NCI-H187 treated with DMSO at 0.1 percent for 48 hours (cell line): ENCODE measurements around the gene SHISA3.
"Not testable (repeated sequence)": the region's sequence is repeated elsewhere in the genome, so short reads cannot be mapped to it uniquely, and the experiment has no call there.

Source experiments
- DNase-seq: peaks from one replicate; lab custom pipeline; 2025; lab: John Stamatoyannopoulos, UW

SHISA3 gene

DNA sequence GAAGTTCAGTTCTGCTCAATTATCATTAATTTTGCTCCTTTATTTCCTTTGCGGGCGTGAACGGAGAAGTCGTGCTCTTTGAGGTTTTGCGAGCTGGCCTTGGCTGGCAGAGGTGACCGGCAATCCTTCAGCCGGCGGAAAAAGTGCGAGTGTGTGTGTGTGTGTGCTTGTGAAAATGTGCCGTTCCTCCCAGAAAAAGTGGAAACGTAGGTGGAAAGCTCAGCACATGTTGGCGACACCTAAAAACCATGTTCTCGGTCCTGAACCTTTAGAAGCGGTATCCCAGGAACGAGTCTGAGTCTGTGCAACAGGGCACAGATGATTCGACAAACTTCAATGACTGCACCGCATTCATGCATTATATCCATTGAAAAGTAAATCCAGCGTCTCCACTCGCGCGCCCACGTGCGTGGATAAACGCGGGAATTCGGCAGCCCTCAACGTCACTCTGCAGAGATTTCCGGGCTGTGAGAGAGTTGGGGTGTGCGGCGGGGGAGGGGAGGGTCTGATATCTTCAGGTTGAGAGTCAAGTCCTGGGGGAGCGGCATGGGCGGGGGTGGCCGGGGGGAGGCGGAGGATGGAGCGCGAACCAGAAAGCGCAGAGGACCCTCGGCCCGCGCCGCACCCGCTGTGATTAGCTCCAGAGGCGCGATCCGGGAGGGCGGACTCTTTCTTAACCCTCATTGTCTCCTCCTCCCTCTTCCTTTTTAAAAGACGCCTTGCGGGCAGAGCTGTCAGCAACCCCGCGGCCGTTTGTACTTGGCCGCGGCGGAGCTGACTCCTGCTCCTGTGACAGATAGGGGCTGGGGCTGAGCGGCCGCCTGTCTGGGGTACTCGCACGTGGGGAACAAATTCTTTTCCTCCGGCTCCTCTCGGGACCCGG, at the start of gene SHISA3:
TSS of gene SHISA3 (plus strand) at position 737 of the 883 bp plus-strand sequence. CDS start 569 bp downstream, outside the sequence.
- DNase-seq, result no peak

DNA sequence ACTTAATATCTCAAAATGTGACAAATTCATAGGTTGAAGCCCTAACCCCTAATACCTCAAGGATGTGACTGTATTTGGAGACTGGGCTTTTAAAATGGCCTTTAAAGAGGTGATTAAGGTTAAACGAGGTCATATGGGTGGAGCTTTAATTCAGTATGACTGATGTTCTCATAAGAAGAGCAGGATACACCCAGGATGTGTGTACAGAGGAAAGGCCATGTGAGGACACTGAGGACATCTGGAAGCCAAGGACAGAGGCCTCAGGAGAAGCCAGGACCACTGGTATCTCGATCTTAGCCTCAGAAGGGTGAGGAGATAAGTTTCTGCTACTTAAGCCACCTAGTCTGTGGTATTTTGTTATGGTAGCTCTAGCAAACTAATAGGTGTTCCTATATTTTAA, 49.0 kb upstream of the SHISA3 start:
- no peak for DNase-seq

DNA sequence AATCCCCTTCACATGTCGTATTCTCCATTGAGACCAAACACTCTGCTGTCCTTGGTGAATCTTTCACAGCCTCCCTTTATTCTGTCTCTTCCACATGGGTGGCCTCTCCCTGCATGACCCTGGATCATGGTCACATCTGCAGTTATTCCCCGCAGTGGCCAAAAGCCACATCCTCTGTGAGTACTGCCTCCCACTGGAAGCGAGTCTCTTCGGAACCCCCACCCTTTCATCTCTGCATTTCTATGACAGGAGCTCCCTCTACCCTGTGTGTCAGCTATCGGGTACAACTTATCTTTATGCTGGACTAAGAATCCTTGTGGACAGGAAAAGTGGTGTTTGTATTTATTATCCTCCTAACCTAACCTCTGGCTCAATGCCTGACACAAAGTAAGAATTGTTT, 48.6 kb upstream of the SHISA3 start:
- no peak for DNase-seq

DNA sequence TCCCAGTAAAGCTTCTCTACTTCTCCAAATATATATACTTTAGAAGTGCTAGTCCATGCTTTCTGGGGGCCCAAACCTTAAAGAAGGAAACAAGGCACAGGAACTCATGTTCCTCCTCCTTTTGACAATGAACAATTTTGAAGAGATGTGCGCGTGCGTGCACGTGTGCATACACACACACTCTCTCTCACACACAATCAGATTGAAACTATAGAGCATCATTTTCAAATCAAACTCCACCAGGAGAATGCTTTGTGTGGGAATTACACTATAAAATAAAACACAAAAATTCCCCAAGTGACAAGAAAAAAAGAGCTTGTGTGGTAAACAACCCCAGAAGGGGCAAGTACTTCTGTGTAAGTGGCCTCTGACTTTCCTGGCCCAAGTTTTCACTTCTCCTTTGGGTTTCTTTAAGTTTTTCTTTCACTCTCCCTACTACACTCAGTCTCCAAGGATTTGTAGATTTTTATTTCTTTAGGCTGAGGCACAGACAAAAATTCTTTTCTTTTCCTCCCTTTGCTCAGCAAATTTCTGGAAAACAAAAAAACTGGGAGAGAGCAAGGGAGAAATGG, 46.6 kb upstream of the SHISA3 start:
- DNase-seq, result no peak

DNA sequence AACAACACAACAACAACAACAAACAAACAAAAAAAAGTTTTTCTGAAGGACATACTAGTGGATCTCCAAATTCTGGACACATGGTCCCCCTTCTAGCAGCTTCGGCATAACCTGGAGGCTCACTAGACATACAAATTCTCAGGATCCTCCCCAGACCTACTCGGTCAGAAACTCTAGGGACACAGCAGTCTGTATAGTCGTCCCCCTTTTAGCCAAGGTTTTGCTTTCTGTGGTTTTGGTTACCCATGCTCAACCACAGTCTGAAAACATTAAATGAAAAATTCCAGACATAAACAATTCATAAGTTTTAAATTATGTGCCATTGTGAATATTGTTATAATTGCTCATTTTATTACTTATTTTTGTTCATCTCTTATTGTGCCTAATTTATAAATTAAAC, 45.2 kb upstream of the SHISA3 start:
- no peak for DNase-seq

DNA sequence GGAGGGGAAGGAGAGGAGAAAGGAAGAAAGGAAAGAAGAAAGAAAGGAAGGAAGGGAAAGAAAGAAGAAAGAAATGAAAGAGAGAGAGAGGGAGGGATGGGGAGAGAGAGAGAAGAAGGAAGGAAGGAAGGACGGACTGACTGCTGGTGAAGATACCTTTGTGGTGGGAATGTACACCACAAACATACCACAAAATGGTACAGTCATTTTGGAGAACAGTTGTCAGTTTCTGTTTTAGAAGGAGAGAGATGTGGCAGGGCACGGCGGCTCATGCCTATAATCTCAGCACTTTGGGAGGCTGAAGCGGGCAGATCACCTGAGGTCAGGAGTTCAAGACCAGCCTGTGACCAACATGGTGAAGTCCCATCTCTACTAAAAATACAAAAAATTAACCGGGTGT, 40.0 kb upstream of the SHISA3 start:
- DNase-seq, result no peak

DNA sequence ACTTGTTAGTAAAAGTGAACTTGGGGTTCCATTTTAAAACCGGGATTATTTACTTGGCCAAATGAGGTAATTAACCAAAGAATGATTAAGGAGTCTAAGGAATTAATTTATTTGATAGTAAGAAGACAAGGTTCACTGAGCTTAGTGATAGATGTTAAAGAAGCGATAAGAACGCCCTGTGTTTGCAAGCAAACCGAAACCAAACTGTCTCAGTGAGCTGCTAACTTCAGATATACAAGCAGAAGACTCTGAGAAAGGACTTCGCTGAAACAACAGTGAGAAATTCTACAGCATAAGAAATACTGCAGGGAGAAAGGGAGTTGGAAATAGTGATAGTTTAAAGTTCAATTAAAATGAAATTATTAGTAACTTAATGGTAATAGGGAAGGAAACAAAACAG, 37.6 kb upstream of the SHISA3 start:
- no peak for DNase-seq

DNA sequence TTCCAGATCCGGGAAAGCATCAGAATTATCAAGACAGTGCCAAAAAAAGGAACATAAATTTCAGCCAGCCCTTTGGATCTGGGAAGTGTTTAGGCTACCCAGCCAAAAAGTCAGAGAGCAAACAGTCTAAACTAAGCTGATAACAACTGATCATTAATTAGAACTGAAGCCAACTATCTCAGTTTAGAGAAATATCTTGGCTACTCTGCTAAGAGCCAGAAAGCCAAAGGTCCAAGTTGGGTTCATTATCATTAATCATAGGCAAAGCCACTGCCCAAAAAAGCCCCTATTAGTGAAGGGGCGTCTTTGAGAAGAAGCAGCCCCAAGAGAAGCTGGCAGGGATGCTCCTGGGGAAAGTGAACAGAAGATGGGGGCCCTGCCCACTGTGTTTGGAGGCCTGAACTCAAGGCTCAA, 37.0 kb upstream of the SHISA3 start:
- DNase-seq, result no peak

DNA sequence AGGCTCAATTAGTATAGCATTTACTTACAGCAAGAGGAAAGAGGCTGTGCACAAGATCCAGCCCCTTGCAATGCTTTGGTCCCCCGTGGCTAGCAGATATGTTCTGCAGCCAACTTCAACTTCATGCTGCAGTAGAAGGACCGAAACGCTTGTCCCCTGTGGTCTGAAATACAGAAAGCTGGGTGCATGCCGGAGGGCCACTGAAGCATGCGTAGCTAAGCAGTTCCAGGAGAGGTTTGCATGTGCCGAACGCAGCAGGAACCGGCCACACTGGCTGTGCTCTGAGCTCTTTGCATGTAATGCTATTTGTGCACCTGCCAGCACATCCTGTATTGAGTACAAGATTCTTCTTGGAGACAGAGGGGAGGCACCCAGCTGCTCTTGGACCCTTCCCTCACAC, 35.8 kb upstream of the SHISA3 start:
- DNase-seq, result no peak

DNA sequence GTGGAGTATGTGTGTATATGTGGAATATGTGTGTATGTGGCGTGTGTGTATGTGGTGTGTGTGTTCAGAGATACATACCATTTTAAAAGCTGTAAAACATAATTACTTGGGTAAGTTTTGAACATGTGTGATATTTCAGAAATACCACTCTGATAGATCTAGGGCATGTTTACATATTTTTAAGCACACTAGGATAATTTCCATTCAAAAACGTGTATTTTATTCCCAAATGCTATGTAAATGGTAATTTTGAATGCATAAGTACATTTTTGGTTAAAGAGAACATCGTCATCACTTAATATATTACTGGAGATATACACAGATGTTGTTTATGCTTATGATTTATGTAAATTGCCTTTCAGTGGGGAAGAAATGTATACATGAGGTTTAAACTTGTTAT, 34.7 kb upstream of the SHISA3 start:
- DNase-seq, result no peak

DNA sequence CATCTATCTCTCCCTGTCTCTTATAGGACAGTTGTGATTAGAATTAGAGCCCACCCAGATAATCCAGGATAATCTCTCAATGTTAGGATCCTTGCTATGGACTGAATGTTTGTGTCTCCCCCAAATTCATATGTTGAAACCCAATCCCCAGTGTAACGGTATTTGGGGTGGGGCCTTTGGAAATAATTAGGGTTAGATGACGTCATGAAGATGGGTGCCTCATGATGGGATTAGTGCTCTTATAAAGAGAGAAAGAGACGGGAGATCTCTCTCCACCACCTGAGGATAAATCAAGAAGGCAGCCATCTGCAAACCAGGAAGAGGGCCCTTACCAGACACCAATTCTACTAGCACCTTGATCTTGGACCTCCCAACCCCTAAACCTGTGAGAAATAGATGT, 33.7 kb upstream of the SHISA3 start:
- no peak for DNase-seq

DNA sequence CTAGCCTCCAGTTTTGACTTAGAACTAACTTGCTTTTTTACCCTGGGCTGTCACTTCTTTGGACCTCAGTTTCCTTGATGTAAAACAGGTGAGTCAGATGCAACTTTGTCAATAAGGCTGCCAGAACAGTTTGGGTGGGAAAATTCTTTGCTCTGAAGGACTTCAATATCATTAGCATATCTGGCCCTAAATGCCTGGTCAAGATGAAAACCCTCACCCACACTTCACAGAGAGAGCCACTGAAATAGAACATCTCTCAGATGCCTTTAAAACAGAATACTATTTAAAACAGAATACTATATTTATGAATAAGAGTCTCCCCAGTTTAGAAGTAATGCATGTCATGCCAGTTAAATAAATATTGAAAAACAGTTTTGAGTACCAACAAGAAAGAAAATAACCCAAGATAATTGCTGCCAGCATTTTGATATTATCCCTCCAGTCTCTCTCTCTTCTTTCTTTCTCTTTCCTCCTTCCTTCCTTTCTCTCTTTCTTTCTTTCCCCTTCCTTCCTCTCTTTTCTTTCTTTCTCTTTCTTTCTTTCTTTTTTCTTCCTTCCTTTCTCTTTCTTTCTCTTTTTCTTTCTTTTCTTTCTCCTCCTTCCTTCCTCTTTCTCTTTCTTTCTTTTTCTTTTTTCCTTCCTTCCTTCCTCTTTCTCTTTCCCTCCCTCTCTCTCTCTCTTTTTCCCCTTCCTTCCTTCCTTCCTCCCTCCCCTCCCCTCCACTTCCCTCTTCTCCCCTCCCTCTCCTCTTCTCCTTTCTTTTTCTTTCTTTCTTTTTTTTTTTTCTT, 32.8 kb upstream of the SHISA3 start:
- DNase-seq, result no peak

DNA sequence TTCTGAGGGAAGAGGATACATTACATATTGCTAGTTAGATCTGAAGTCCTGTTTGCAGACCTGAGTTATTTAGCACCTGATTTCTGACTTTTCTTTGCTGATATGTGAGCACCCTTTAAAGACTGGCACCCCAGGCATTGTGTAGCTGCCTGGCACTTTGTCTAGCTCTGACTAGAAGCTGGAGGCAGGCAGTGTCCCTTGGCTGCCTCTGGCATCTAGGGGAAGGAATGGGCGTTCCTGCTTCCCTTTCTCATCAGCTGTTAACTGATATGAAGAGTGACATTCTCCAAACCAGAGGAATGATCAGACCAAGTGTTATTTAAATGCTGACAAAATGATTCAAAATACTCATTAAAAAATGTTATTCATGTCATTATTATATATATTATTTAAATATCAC, 30.3 kb upstream of the SHISA3 start:
- DNase-seq, result no peak

DNA sequence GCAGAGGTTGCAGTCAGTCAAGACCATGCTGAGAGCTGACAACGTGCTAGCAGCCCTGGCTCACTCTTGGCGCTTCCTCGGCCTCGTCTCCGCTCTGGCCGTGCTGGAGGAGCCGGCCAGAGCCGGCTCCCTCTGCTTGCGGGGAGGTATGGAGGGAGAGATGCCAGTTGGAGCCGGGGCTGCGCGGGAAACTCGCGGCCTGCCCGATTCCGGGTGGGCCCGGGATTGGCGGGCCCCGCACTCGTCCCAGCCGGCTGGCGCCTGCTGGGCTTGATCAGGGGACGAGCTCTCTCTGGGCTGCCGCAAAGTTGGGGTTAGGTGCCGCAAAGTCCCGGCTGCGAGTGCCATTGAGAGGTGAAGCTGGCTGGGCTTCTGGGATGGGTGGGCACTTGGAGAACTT, 27.8 kb upstream of the SHISA3 start:
- DNase-seq, result no peak

DNA sequence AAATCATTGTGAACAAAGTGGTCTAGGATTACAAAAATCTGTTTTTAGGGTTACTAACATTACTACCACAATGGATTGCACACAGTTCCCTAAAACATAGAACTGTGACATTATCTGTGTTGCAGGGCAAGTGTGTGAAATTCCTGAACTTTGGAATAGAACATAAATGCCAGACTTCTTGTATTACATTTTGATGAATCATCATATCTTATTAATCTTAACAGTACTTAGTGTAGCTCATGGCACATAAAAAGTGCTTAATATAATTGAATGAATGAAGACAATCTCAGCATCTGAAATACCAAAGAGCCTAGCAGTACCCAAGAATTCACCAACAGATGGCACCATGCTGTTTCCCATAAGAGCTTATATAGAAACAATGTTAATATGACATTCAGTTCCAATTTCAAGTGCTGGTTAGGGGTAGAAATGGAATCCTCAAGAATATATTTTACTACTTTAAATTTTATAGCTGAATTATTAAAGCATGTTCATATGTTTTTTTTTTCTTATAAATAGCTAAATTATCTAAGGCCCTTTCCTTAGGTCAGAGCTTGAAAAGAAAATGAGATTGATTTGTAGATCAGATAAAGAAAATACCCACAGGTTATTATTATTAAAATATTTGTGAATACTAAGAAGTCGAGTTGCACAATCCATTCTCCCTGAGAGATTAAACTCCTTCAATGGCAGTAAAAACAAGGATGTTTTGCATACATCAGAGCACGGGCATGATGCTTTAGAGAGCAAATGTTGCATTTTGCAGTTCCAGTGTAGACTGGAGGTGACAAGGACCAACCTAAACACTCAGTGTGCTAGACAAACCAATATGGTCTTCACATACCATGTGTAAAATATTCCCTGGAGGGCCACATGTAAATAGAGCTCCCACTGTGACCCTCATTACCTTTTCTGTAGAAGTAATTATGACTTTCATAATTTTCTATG, 25.7 kb upstream of the SHISA3 start:
- DNase-seq, result no peak

DNA sequence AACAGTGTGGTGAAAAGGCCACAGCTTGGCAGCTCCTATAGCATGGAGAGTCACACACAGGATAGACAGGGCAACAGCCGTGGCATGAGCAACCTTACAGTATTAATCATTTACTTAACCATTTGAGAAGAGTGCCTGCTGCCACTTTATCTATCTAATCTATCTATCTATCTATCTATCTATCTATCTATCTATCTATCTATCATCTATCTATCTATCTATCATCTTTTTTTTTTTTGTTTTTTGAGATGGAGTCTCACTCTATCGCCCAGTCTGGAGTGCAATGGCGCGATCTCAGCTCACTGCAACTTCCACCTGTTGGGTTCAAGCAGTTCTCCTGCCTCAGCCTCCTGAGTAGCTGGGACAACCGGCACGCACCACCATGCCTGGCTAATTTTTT, 25.0 kb upstream of the SHISA3 start:
- DNase-seq, result not testable (repeated sequence)

DNA sequence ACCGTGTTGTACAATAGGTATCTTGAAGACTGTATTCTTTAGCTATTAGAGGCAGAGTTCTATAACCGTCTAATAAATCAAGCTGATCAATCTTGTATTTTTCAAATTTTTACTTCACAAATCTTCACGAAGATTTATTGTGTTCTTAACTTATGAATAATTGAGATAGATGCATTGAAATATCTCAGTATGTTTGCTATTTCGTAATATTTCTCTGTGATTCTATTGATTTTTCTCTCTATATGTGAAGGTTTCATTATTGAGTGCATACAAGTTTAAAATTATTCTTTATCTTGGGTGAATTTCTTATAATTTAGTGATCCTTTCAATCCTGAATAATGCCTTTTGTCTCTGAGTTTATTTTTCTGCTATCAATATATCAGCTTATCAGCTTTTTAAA, 19.8 kb upstream of the SHISA3 start:
- DNase-seq, result no peak

DNA sequence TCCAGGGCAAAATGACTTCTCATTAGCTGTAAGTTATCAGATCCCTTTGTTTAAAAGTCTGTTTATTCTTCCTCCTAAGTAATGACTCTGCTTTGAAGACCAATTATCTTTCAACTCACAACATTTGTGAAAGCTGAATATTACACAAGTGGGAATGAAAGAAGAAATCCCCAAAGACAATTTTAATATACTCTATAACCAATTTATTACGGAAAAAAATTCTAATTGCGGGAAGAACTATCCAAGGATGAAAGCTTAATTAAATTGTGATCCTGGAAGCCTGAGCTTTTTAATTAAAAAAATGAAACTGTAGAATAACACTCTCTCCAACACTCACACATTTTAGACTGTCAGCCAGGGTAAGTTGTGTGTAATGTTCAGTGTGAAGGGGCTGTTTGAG, 15.6 kb upstream of the SHISA3 start:
- DNase-seq, result no peak

DNA sequence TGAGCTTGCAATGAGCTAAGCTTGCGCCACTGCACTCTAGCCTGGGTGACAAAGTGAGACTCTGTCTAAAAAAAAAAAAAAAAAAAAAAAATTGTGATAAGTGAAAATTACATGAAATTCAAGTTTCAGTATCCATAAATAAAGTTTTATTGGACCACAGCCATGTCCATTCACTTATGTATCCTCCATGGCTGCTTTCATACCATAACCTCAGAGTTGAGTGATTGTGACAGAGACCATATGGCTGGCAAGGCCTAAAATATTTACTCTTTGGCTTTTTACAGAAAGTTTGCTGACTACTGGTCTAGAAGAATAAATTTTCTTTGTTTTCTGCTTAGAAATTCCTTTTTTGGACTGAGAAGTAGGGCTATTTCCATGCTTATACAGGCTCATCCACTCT, 11.8 kb upstream of the SHISA3 start:
- no peak for DNase-seq

DNA sequence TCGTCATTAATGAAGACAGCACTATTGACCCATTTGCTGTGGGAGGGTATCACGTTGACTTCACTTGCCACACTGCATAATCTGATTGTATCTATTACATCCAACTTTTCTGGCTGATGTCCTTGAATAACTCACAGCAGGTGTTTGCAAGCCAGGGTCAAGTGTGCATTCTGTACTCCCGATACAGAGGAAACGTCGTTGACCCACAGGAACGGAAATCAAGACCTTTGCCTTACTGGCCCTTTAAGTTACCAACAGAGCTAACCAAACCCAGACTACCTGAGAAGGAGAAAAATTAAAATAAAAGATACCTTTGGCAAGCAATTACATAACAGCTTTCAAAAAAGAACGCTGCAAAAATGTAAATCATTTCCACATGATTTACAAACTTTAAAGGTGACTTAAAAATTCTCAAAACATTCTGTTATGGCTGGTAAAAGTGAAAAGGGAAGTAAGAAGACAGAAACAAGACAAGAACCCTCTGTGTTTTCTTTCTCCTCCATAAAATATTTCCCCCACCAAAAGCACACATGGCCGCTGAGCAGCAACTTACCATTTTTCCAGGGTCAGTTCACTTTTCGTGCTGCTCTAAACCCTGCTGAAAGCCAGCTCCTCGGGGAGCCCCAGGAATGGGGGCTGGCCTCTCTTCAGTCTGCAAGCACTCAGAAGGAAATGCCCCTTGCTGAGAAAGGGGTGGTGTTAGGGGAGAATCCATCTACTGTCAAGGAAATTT, 6.5 kb upstream of the SHISA3 start:
- no peak for DNase-seq

DNA sequence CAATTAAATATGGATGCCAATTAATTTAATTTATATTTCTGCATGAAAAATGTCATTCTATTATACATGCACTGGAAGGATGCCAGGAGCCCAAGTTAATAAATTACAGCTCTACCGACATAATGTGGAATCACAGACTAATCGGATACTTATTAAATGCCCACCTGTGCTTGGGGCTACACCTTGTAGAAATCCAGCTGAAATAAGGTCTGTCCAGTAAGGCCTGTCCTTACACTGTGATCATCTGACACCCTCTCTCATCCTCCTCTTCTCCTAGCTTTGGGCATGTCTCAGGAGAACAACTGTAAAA, 6.0 kb upstream of the SHISA3 start:
- no peak for DNase-seq
